PC-9 (cell line): ENCODE results near the gene AHI1. TPM values are rescaled to one million over a fixed set of nuclear protein-coding genes. Genes with fewer than 3 reads are reported as not detected.

Experiments used
- BruUV-seq: library from RNA; stranded (reverse); fragments of 400-500 nt; replicated peaks from 2 replicates; lab custom pipeline; 2021; lab: Mats Ljungman, UMichigan
- CTCF ChIA-PET: fragments of 300-600 bp; sonication (Branson Sonifier 250); formaldehyde crosslinking; loops from one replicate; lab custom pipeline; 2022; ENCODE audit warnings: antibody characterized with exemption; lab: Charles Lee
- POLR2A ChIA-PET: fragments of 300-600 bp; sonication (Branson Sonifier 250); formaldehyde crosslinking; loops from one replicate; lab custom pipeline; 2022; ENCODE audit warnings: antibody characterized with exemption; ENCODE audit not compliant: unreplicated experiment; lab: Charles Lee
- DNase-seq, 2 experiments: peaks; one replicate each; pipeline versions ENCODE4 v3.0.0 to v3.0.0-alpha.2; 2015 to 2022; ENCODE audit warnings: mixed read lengths in 1 of 2
- H2AFZ ChIP-seq: fragments of 200-600 bp; sonication (generic); 2 replicates; pipeline ENCODE4 v1.8.1; 2017; ENCODE audit warnings: antibody characterized with exemption
- H3F3A ChIP-seq: fragments of 200-600 bp; sonication (generic); 2 replicates; pipeline ENCODE4 v1.8.1; 2017; ENCODE audit warnings: antibody characterized with exemption, mild to moderate bottlenecking, low read depth; ENCODE audit not compliant: insufficient read depth
- H3K27ac ChIP-seq: fragments of 200-600 bp; sonication (generic); 2 replicates; pipeline ENCODE4 v1.6.1; 2016; ENCODE audit warnings: mixed run types
- H3K27me3 ChIP-seq: fragments of 200-600 bp; sonication (generic); 2 replicates; pipeline ENCODE4 v1.6.1; 2016; ENCODE audit warnings: low read depth, mixed run types; ENCODE audit not compliant: insufficient read depth
- H3K36me3 ChIP-seq: fragments of 200-600 bp; sonication (generic); 2 replicates; pipeline ENCODE4 v1.6.1; 2016; ENCODE audit warnings: low read depth, mixed run types
- H3K4me1 ChIP-seq: fragments of 200-600 bp; sonication (generic); replicated peaks from 2 replicates; pipeline ENCODE4 v1.6.1; 2016; ENCODE audit warnings: mixed run types; ENCODE audit not compliant: insufficient read depth
- H3K4me2 ChIP-seq: fragments of 200-600 bp; sonication (generic); 2 replicates; pipeline ENCODE4 v1.6.1; 2017; ENCODE audit warnings: mixed run types
- H3K4me3 ChIP-seq: fragments of 200-600 bp; sonication (generic); 2 replicates; pipeline ENCODE4 v1.6.1; 2016; ENCODE audit warnings: mixed run types
- H3K79me2 ChIP-seq: fragments of 200-600 bp; sonication (generic); 2 replicates; pipeline ENCODE4 v1.6.1; 2017; ENCODE audit warnings: low read depth, mixed run types
- H3K9me2 ChIP-seq: fragments of 200-600 bp; sonication (generic); 2 replicates; pipeline ENCODE4 v1.8.1; 2017; ENCODE audit warnings: mild to moderate bottlenecking; ENCODE audit not compliant: insufficient read depth
- H3K9me3 ChIP-seq: fragments of 200-600 bp; sonication (generic); 2 replicates; pipeline ENCODE4 v1.8.1; 2016; ENCODE audit warnings: low read depth; ENCODE audit not compliant: insufficient read depth
- H4K20me1 ChIP-seq: fragments of 200-600 bp; sonication (generic); 2 replicates; pipeline ENCODE4 v1.8.1; 2017; ENCODE audit not compliant: insufficient read depth
- EZH2 ChIP-seq: fragments of 200-600 bp; sonication (generic); IDR thresholded peaks from 2 replicates; pipeline ENCODE4 v1.8.0; 2017; ENCODE audit warnings: antibody characterized with exemption, low read depth
- intact Hi-C: fragments of 100-400 bp; cut with micrococcal nuclease; formaldehyde crosslinking; loops from one replicate; pipeline ENCODE4 v1.10.0; 2022; ENCODE audit not compliant: unreplicated experiment
- total RNA-seq: library from RNA; stranded (reverse); gene quantifications from 2 replicates; pipeline ENCODE4 v1.2.3, GENCODE V29; 2021
- TF ChIP-seq, protein P1 (sequence below): fragments of 200-600 bp; sonication (generic); conservative IDR thresholded peaks from 2 replicates; pipeline ENCODE4 v1.6.1; 2017; ENCODE audit warnings: mixed run types, antibody characterized with exemption, mild to moderate bottlenecking, moderate library complexity

AHI1 gene
- total RNA-seq, 1 experiment from 2014 or later, result 19.9 TPM

DNA sequence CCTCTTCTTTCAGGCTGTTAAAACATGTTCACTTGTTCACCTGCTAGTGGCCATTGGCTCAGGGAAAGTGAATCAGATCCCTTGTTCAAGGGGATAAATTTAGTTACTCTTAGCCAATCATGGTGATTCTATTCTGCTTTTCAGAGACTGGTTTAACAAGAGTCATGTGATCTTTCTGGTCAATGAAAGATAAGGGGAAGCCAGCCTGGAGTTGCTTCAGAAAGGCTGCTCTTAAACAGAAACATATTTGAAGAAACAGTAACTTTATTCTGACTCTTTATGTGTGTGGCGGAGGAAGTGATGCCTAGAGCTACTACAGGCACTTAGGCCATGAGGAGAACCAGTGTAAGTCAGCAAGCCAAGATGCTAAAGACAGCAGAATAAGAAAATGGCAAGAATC lies 28.1 kb upstream of the AHI1 start:
- peaks cover 10% of the 10 kb centered on the region for H3K4me1 ChIP-seq
- TF ChIP-seq EZH2, result no peak
- TF ChIP-seq, protein P1, sequence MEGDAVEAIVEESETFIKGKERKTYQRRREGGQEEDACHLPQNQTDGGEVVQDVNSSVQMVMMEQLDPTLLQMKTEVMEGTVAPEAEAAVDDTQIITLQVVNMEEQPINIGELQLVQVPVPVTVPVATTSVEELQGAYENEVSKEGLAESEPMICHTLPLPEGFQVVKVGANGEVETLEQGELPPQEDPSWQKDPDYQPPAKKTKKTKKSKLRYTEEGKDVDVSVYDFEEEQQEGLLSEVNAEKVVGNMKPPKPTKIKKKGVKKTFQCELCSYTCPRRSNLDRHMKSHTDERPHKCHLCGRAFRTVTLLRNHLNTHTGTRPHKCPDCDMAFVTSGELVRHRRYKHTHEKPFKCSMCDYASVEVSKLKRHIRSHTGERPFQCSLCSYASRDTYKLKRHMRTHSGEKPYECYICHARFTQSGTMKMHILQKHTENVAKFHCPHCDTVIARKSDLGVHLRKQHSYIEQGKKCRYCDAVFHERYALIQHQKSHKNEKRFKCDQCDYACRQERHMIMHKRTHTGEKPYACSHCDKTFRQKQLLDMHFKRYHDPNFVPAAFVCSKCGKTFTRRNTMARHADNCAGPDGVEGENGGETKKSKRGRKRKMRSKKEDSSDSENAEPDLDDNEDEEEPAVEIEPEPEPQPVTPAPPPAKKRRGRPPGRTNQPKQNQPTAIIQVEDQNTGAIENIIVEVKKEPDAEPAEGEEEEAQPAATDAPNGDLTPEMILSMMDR, result no peak
- H3K4me3 ChIP-seq, result no peak overlapping the region
- no peaks in the 10 kb centered on the region for H3F3A ChIP-seq
- no peaks in the 10 kb centered on the region for H3K36me3 ChIP-seq
- H3K4me2 ChIP-seq, result no peak overlapping the region
- CTCF ChIA-PET, result no interaction called here
- peaks cover 6% of the 10 kb centered on the region; the same call in 1 of the 2 replicates for H3K9me2 ChIP-seq
- POLR2A ChIA-PET, result interaction anchor here (0.6 kb wide), 1 partner anchor 30 kb away, joined by 6 read pairs; no protein-coding TSS in a partner anchor
- intact Hi-C loops, result no loop called here
- no peak for DNase-seq
- no peaks in the 10 kb centered on the region for H3K27me3 ChIP-seq
- no peaks in the 10 kb centered on the region for H3K9me3 ChIP-seq
- H3K79me2 ChIP-seq, result no peaks in the 10 kb centered on the region
- no peaks in the 10 kb centered on the region for H4K20me1 ChIP-seq
- no TSS peak for BruUV-seq
- no peak overlapping the region for H2AFZ ChIP-seq
- H3K27ac ChIP-seq, result no peak overlapping the region

DNA sequence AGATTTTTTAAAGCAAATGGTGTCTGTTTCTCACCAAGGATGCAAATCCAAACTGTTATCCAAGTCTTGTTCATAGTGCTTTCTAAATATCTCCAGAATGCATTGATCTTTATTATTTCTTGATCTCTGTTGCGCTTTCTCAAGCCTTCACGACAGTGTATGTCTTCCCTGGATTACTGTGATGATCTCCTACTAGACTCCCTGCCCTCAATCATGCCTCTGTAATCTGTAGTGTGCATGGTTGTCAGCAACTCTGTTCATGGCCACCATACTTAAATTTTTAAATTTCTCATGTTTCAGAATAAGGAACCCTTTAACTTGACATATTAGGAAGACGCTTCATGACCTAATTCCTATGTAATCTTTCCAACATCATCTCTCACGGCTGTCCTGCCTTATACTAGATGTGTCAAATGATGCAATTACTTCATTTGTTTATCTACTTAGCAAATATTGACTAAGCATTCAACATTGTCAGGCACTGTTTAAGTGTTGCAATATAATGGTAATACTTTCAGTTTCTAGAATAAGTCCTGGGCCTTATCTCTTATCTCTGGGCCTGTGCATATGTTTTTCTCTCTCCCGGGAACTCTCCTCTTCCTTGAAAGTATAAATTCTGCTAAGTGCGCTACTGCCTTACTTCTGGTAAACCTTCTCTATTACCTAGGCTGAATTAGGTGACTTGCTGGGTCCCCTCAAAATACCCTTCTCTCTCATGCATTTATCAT lies 25.6 kb upstream of the AHI1 start:
- ChIA-PET POLR2A (no interaction called here), CTCF (no interaction called here)
- Histone ChIP-seq H3K4me1 (peaks cover 10% of the 10 kb centered on the region), H3K9me2 (peaks cover 9% of the 10 kb centered on the region; the same call in 1 of the 2 replicates), H2AFZ (no peak overlapping the region), H4K20me1 (no peaks in the 10 kb centered on the region), H3K4me2 (peak overlapping the region; percentile 39), H3K27ac (no peak overlapping the region), H3K79me2 (no peaks in the 10 kb centered on the region), H3K9me3 (no peaks in the 10 kb centered on the region), H3K27me3 (no peaks in the 10 kb centered on the region), H3K4me3 (no peak overlapping the region), H3F3A (no peaks in the 10 kb centered on the region), H3K36me3 (no peaks in the 10 kb centered on the region)
- no TSS peak for BruUV-seq
- intact Hi-C loops, result no loop called here
- no peak for TF ChIP-seq EZH2
- TF ChIP-seq, protein P1, result no peak
- peak in 1 of 2 experiments; percentile 82 for DNase-seq

DNA sequence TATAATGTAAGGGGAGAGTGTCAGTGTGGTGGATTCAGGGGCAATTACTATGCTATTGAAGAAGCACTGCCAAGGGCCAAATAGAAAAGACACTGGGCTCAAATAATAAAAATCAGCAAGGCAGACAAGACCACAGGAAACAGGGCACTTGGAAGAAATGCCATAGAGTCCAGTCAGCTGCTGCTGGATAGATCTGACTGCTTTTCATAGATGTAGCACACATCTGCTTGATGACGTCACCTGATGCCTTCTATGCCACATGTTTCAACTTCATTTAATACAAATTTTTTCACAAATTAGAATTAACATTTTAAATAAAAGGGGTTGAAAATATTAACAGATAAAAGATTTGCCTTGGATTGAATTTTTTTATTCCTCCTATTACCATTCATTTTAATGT lies 23.9 kb upstream of the AHI1 start:
- Histone ChIP-seq H2AFZ (no peak overlapping the region), H3K79me2 (no peaks in the 10 kb centered on the region), H3K4me1 (peaks cover 10% of the 10 kb centered on the region), H3F3A (no peaks in the 10 kb centered on the region), H3K4me3 (no peak overlapping the region), H3K36me3 (no peaks in the 10 kb centered on the region), H3K27me3 (no peaks in the 10 kb centered on the region), H3K9me2 (peaks cover 9% of the 10 kb centered on the region; the same call in 1 of the 2 replicates), H3K27ac (no peak overlapping the region), H3K9me3 (no peaks in the 10 kb centered on the region), H3K4me2 (no peak overlapping the region), H4K20me1 (no peaks in the 10 kb centered on the region)
- no TSS peak for BruUV-seq
- DNase-seq, result no peak
- ChIA-PET POLR2A (no interaction called here), CTCF (no interaction called here)
- intact Hi-C loops, result no loop called here
- TF ChIP-seq EZH2, result no peak
- TF ChIP-seq, protein P1, result no peak
